Glomerular visceral epithelial cell (primary cell): ENCODE measurements around the gene KIRREL3.

ENCODE experiments used
- DNase-seq: peaks from one replicate; pipeline ENCODE4 v3.0.0-alpha.2; 2016; ENCODE audit errors: extremely low spot score

The KIRREL3 gene

GRCh38 chr11:126914941-126915340 lies 85.6 kb downstream of the KIRREL3 start:
- DNase-seq = no peak

GRCh38 chr11:126914166-126914565 lies 86.4 kb downstream of the KIRREL3 start:
- DNase-seq = no peak

- no peak for DNase-seq
Measured at GRCh38 chr11:126904520-126904919, 96.0 kb downstream of the KIRREL3 start.

GRCh38 chr11:126901783-126902182 lies 98.8 kb downstream of the KIRREL3 start:
- DNase-seq = no peak

GRCh38 chr11:126899961-126900748 lies 100.4 kb downstream of the KIRREL3 start:
- no peak for DNase-seq

GRCh38 chr11:126898802-126899201 lies 101.8 kb downstream of the KIRREL3 start:
- no peak for DNase-seq

GRCh38 chr11:126897430-126897829 lies 103.1 kb downstream of the KIRREL3 start:
- DNase-seq = no peak

GRCh38 chr11:126896025-126896424 lies 104.5 kb downstream of the KIRREL3 start:
- no peak for DNase-seq

- no peak for DNase-seq
Measured at GRCh38 chr11:126893796-126894195, 106.8 kb downstream of the KIRREL3 start.

- DNase-seq = no peak
Measured at GRCh38 chr11:126892756-126893155, 107.8 kb downstream of the KIRREL3 start.

- DNase-seq = no peak
Measured at GRCh38 chr11:126891556-126892217, 108.9 kb downstream of the KIRREL3 start.

GRCh38 chr11:126890561-126890960 lies 110.0 kb downstream of the KIRREL3 start:
- no peak for DNase-seq

GRCh38 chr11:126888115-126888712 lies 112.4 kb downstream of the KIRREL3 start:
- no peak for DNase-seq

GRCh38 chr11:126886636-126887035 lies 113.9 kb downstream of the KIRREL3 start:
- DNase-seq = no peak

GRCh38 chr11:126886085-126886484 lies 114.5 kb downstream of the KIRREL3 start:
- no peak for DNase-seq

GRCh38 chr11:126884594-126884993 lies 116.0 kb downstream of the KIRREL3 start:
- DNase-seq = peak; percentile 31

GRCh38 chr11:126884192-126884591 lies 116.4 kb downstream of the KIRREL3 start:
- no peak for DNase-seq

GRCh38 chr11:126880872-126881271 lies 119.7 kb downstream of the KIRREL3 start:
- DNase-seq = no peak

- no peak for DNase-seq
Measured at GRCh38 chr11:126879516-126879915, 121.1 kb downstream of the KIRREL3 start.

- no peak for DNase-seq
Measured at GRCh38 chr11:126878913-126879482, 121.6 kb downstream of the KIRREL3 start.

- no peak for DNase-seq
Measured at GRCh38 chr11:126874831-126875230, 125.7 kb downstream of the KIRREL3 start.

- DNase-seq = no peak
Measured at GRCh38 chr11:126874276-126874675, 126.3 kb downstream of the KIRREL3 start.

GRCh38 chr11:126871792-126872191 lies 128.8 kb downstream of the KIRREL3 start:
- DNase-seq = peak; percentile 11
